Uterus (tissue), 2 donors: ENCODE results near the gene TOX2.

Experiments used
- POLR2A ChIP-seq, 2 donors: fragments of 450-650 bp; IDR thresholded peaks; one replicate each; pipeline ENCODE4 v1.6.1; 2016; ENCODE audit warnings: antibody characterized with exemption in 2 of 2, mild to moderate bottlenecking in 1 of 2, moderate library complexity in 1 of 2
- TF ChIP-seq, protein P1 (sequence below), 4 experiments: fragments of 200-600 bp in 2 of 4; fragments of 450-650 bp in 2 of 4; sonication (generic) in 2 of 4; IDR thresholded peaks; one replicate each; pipeline ENCODE4 v1.5.1; 2016 to 2019; ENCODE audit warnings: antibody characterized with exemption in 4 of 4, mild to moderate bottlenecking in 2 of 4, moderate library complexity in 1 of 4

DNA sequence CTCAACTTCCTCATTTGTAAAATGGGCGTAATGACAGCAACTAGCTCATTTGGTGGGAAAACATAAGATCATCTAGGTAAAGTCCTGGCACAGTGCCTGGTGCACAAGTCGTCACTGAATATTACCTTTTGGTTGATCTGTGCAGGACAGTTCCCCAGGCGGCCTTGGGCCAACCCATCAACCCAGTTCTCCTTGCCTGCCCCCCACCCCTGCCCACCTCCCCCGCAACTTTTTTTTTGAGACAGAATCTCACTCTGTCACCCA, 173.1 kb downstream of the TOX2 start:
- no peak for TF ChIP-seq POLR2A (IDR thresholded peaks at IDR 0.05)
- TF ChIP-seq, protein P1, sequence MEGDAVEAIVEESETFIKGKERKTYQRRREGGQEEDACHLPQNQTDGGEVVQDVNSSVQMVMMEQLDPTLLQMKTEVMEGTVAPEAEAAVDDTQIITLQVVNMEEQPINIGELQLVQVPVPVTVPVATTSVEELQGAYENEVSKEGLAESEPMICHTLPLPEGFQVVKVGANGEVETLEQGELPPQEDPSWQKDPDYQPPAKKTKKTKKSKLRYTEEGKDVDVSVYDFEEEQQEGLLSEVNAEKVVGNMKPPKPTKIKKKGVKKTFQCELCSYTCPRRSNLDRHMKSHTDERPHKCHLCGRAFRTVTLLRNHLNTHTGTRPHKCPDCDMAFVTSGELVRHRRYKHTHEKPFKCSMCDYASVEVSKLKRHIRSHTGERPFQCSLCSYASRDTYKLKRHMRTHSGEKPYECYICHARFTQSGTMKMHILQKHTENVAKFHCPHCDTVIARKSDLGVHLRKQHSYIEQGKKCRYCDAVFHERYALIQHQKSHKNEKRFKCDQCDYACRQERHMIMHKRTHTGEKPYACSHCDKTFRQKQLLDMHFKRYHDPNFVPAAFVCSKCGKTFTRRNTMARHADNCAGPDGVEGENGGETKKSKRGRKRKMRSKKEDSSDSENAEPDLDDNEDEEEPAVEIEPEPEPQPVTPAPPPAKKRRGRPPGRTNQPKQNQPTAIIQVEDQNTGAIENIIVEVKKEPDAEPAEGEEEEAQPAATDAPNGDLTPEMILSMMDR (IDR thresholded peaks at IDR 0.05): no peak
